GM12878 (cell line): ENCODE measurements around the gene ZYG11B. TPM values are rescaled to one million over a fixed set of nuclear protein-coding genes. Genes with fewer than 3 reads are reported as not detected.

Source experiments
- ATAC-seq: fragments of 200-7000 bp; cut with Tn5 transposase; 3 replicates; pipeline ENCODE4 v1.9.1; 2020; ENCODE audit warnings: mild to moderate bottlenecking, moderate library complexity
- BruUV-seq: library from RNA; stranded (reverse); fragments of 400-500 nt; replicated peaks from 2 replicates; lab custom pipeline; 2021; lab: Mats Ljungman, UMichigan
- CTCF ChIA-PET: fragments of 300-600 bp; sonication (Branson Sonifier 250); formaldehyde crosslinking; extraction: SDS; loops from one replicate; lab custom pipeline; 2021; ENCODE audit warnings: inconsistent platforms; lab: Yijun Ruan, JAX
- POLR2A ChIA-PET: fragments of 350-600 bp; formaldehyde crosslinking; extraction: SDS; loops from one replicate; lab custom pipeline; 2021; ENCODE audit warnings: inconsistent platforms; lab: Charles Lee
- RAD21 ChIA-PET: fragments of 300-600 bp; sonication (Branson Sonifier 250); formaldehyde crosslinking; loops from one replicate; lab custom pipeline; 2023; ENCODE audit warnings: antibody characterized with exemption; ENCODE audit not compliant: unreplicated experiment; lab: Charles Lee
- SMC1A ChIA-PET: fragments of 300-600 bp; sonication (Branson Sonifier 250); formaldehyde crosslinking; loops from one replicate; lab custom pipeline; 2023; ENCODE audit not compliant: unreplicated experiment, uncharacterized antibody; lab: Charles Lee
- DNase-seq: peaks from one replicate; pipeline ENCODE4 v3.0.0-alpha.2; 2011; ENCODE audit warnings: low read depth, low spot score
- FAIRE-seq: peaks from 3 replicates; lab custom pipeline; 2011; peaks lifted over from hg19 to GRCh38; lab: Jason Lieb, UNC
- H2AFZ ChIP-seq: 2 replicates; pipeline ENCODE4 v1.6.0; 2011; ENCODE audit warnings: low read depth, low read length, control low read depth; ENCODE audit not compliant: control insufficient read depth
- H3K27ac ChIP-seq: 2 replicates; pipeline ENCODE4 v1.5.1; 2011; ENCODE audit warnings: control low read depth; ENCODE audit not compliant: control insufficient read depth, insufficient read depth
- H3K27me3 ChIP-seq, 2 experiments: replicated peaks in 1 of 2; 2 replicates each; pipeline versions ENCODE4 v1.6.0 to v1.6.1; 2011; ENCODE audit warnings: low read length in 1 of 2; ENCODE audit not compliant: control insufficient read depth in 2 of 2, insufficient read depth in 2 of 2
- H3K36me3 ChIP-seq, 2 experiments: 2 replicates each; pipeline ENCODE4 v1.5.1; 2011; ENCODE audit warnings: low read length in 1 of 2; ENCODE audit not compliant: control insufficient read depth in 2 of 2, insufficient read depth in 2 of 2
- H3K4me1 ChIP-seq: 2 replicates; pipeline ENCODE4 v1.6.1; 2011; ENCODE audit warnings: mild to moderate bottlenecking, low read length, moderate library complexity, mixed read lengths; ENCODE audit not compliant: control insufficient read depth, insufficient read depth
- H3K4me2 ChIP-seq: 2 replicates; pipeline ENCODE4 v1.6.0; 2011; ENCODE audit warnings: control low read depth; ENCODE audit not compliant: control insufficient read depth, insufficient read depth
- H3K4me3 ChIP-seq: fragments of 200-600 bp; sonication (generic); 2 replicates; pipeline ENCODE4 v1.5.1; 2016
- H3K79me2 ChIP-seq: 2 replicates; pipeline ENCODE4 v1.6.0; 2011; ENCODE audit warnings: low read length; ENCODE audit not compliant: control insufficient read depth, insufficient read depth
- H3K9ac ChIP-seq: 2 replicates; pipeline ENCODE4 v1.8.0; 2011; ENCODE audit warnings: low read length, control low read depth, mixed read lengths; ENCODE audit not compliant: control insufficient read depth, insufficient read depth
- H3K9me3 ChIP-seq: replicated peaks from 3 replicates; pipeline ENCODE4 v1.5.1; 2011; ENCODE audit warnings: mild to moderate bottlenecking, low read length; ENCODE audit not compliant: control insufficient read depth, insufficient read depth
- H4K20me1 ChIP-seq: 2 replicates; pipeline ENCODE4 v1.6.0; 2011; ENCODE audit not compliant: control insufficient read depth, insufficient read depth
- FOS ChIP-seq: IDR thresholded peaks from 3 replicates; pipeline ENCODE4 v1.6.1; 2011; ENCODE audit warnings: borderline replicate concordance; ENCODE audit not compliant: insufficient read length; ENCODE audit errors: extremely low read depth
- LARP7 ChIP-seq: fragments of 450-650 bp; IDR thresholded peaks from 2 replicates; pipeline ENCODE4 v1.6.1; 2017; ENCODE audit warnings: mild to moderate bottlenecking
- MYB ChIP-seq: fragments of 150-350 bp; IDR thresholded peaks from 2 replicates; pipeline ENCODE4 v1.6.1; 2014; ENCODE audit warnings: mild to moderate bottlenecking, low read depth, low read length, borderline replicate concordance
- PAX5 ChIP-seq: IDR thresholded peaks from 2 replicates; pipeline ENCODE4 v1.6.1; 2011; ENCODE audit warnings: low read depth, low read length, borderline replicate concordance
- SUPT20H ChIP-seq: IDR thresholded peaks from 2 replicates; pipeline ENCODE4 v1.6.1; 2011; ENCODE audit warnings: low read depth, mild to moderate bottlenecking, low read length, moderate library complexity, borderline replicate concordance; ENCODE audit not compliant: control insufficient read depth
- TCF3 ChIP-seq: IDR thresholded peaks from 2 replicates; pipeline ENCODE4 v1.6.1; 2012; ENCODE audit warnings: low read depth, mild to moderate bottlenecking, low read length, borderline replicate concordance; ENCODE audit not compliant: insufficient read depth
- ZBTB11 ChIP-seq: fragments of 450-650 bp; formaldehyde crosslinking; IDR thresholded peaks from 2 replicates; pipeline ENCODE4 v1.5.0; 2022; ENCODE audit warnings: mild to moderate bottlenecking, missing genetic modification characterization
- ZNF207 ChIP-seq: fragments of 450-650 bp; IDR thresholded peaks from 2 replicates; pipeline ENCODE4 v1.6.1; 2014; ENCODE audit warnings: antibody characterized with exemption, mild to moderate bottlenecking, borderline replicate concordance
- ZZZ3 ChIP-seq: IDR thresholded peaks from 2 replicates; pipeline ENCODE4 v1.6.1; 2011; ENCODE audit warnings: low read depth; ENCODE audit not compliant: control insufficient read depth, insufficient read length
- in situ Hi-C: fragments of 300-500 bp; cut with MboI; formaldehyde crosslinking; loops from 9 replicates; pipeline ENCODE4 v1.14.3; 2018; ENCODE audit warnings: mixed read lengths
- intact Hi-C: fragments of 100-400 bp; cut with micrococcal nuclease; formaldehyde crosslinking; loops from one replicate; pipeline ENCODE4 v1.14.2; 2022; ENCODE audit not compliant: unreplicated experiment
- polyA plus RNA-seq, 11 experiments: library from polyadenylated mRNA; depleted of rRNA in 4 of 11; unstranded in 6 of 11; stranded (reverse) in 5 of 11; fragments of >200 nt; fragmentation: Nextera tagmentation in 4 of 11; fragmentation: Illumina TruSeq in 1 of 11; extraction: Ambion mirVana in 4 of 11; extraction: Trizol in 1 of 11; gene quantifications; 1 replicate in 1 of 11; 2 replicates in 10 of 11; pipeline versions ENCODE4 v1.2.1 to v1.2.3, GENCODE V29; 2011 to 2016; ENCODE audit warnings: inconsistent platforms in 2 of 11, missing spikeins in 2 of 11, low read depth in 1 of 11
- total RNA-seq, 4 experiments: library from RNA; depleted of rRNA in 3 of 4; stranded (reverse); fragments of >200 nt in 3 of 4; fragmentation: Illumina TruSeq in 1 of 4; extraction: Trizol in 1 of 4; gene quantifications; 2 replicates each; pipeline versions ENCODE4 v1.2.1 to v1.2.3, GENCODE V29; 2013 to 2021
- TF ChIP-seq, protein P1 (sequence below): IDR thresholded peaks from 2 replicates; pipeline ENCODE4 v1.6.1; 2011; ENCODE audit warnings: low read depth, low read length, improper control_type of control experiment, borderline replicate concordance
- TF ChIP-seq, protein P2 (sequence below): fragments of 450-650 bp; IDR thresholded peaks from 2 replicates; pipeline ENCODE4 v1.6.1; 2016; ENCODE audit warnings: mild to moderate bottlenecking
- TF ChIP-seq, protein P3 (sequence below): fragments of 450-650 bp; IDR thresholded peaks from 2 replicates; pipeline ENCODE4 v1.6.1; 2017; ENCODE audit warnings: low read depth, mild to moderate bottlenecking, moderate library complexity

Gene ZYG11B
- total and polyA plus RNA-seq, 10 of the 15 experiments (the other 5 are each of a cell fraction or from before 2014, with no cell fraction given), result 1.8 to 8.5 (median 5.3) TPM

DNA sequence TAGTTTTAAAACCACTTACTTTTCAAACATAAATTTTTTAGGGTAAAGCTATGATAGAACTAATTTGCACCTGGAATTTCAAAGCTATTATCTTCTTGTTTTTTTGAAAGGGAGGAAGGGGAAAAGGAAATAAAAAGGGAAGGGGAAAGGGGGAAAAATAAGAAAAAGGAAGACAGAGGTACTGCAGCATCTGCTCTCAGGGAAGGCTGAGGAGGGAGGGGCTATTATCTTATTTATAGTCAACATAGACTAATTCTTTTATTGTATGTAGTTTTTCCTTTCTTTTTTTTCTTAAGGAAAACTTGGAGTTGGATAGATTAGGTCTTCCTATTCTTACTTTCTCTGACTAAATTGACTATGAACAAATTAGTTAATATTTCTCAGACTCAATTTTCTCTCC is 74.8 kb downstream of the ZYG11B start:
- Histone ChIP-seq H3K27ac (no peak overlapping the region), H3K27me3 (no peaks in the 10 kb centered on the region), H3K4me1 (no peaks in the 10 kb centered on the region), H3K4me3 (no peak overlapping the region), H4K20me1 (no peaks in the 10 kb centered on the region), H2AFZ (no peak overlapping the region), H3K4me2 (no peak overlapping the region), H3K9ac (no peak overlapping the region), H3K36me3 (no peaks in the 10 kb centered on the region), H3K9me3 (no peaks in the 10 kb centered on the region), H3K79me2 (no peaks in the 10 kb centered on the region)
- in situ Hi-C loops, result no loop called here
- SMC1A ChIA-PET, result interaction anchor here (0.7 to 1.1 kb wide), 4 partner anchors 9 to 78 kb away, joined by 3 read pairs; no protein-coding TSS in a partner anchor
- FAIRE-seq, result no peak
- CTCF ChIA-PET, result interaction anchor here (1.0 kb wide), 1 partner anchor 25 kb away, joined by 3 read pairs; no protein-coding TSS in a partner anchor
- intact Hi-C loops, result no loop called here
- BruUV-seq, result no TSS peak
- ATAC-seq, result no peak
- DNase-seq, result no peak
- POLR2A ChIA-PET, result interaction anchor here (0.7 kb wide), 1 partner anchor 20 kb away, joined by 3 read pairs; no protein-coding TSS in a partner anchor
- RAD21 ChIA-PET, result no interaction called here
- TF ChIP-seq, protein P1, sequence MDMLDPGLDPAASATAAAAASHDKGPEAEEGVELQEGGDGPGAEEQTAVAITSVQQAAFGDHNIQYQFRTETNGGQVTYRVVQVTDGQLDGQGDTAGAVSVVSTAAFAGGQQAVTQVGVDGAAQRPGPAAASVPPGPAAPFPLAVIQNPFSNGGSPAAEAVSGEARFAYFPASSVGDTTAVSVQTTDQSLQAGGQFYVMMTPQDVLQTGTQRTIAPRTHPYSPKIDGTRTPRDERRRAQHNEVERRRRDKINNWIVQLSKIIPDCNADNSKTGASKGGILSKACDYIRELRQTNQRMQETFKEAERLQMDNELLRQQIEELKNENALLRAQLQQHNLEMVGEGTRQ, result no peak
- TF ChIP-seq ZNF207, result no peak
- TF ChIP-seq TCF3, result no peak
- no peak for TF ChIP-seq LARP7
- no peak for TF ChIP-seq FOS
- no peak for TF ChIP-seq ZBTB11
- no peak for TF ChIP-seq MYB
- TF ChIP-seq PAX5, result no peak
- no peak for TF ChIP-seq ZZZ3
- TF ChIP-seq, protein P2, sequence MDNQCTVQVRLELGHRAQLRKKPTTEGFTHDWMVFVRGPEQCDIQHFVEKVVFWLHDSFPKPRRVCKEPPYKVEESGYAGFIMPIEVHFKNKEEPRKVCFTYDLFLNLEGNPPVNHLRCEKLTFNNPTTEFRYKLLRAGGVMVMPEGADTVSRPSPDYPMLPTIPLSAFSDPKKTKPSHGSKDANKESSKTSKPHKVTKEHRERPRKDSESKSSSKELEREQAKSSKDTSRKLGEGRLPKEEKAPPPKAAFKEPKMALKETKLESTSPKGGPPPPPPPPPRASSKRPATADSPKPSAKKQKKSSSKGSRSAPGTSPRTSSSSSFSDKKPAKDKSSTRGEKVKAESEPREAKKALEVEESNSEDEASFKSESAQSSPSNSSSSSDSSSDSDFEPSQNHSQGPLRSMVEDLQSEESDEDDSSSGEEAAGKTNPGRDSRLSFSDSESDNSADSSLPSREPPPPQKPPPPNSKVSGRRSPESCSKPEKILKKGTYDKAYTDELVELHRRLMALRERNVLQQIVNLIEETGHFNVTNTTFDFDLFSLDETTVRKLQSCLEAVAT, result no peak
- no peak for TF ChIP-seq SUPT20H
- TF ChIP-seq, protein P3, sequence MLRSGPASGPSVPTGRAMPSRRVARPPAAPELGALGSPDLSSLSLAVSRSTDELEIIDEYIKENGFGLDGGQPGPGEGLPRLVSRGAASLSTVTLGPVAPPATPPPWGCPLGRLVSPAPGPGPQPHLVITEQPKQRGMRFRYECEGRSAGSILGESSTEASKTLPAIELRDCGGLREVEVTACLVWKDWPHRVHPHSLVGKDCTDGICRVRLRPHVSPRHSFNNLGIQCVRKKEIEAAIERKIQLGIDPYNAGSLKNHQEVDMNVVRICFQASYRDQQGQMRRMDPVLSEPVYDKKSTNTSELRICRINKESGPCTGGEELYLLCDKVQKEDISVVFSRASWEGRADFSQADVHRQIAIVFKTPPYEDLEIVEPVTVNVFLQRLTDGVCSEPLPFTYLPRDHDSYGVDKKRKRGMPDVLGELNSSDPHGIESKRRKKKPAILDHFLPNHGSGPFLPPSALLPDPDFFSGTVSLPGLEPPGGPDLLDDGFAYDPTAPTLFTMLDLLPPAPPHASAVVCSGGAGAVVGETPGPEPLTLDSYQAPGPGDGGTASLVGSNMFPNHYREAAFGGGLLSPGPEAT, result no peak
